Ishikawa (cell line): ENCODE results near the gene FAM222B.

Source experiments
- EP300 ChIP-seq: IDR thresholded peaks from 2 replicates; pipeline ENCODE4 v1.6.1; 2012; ENCODE audit warnings: borderline replicate concordance
- TEAD4 ChIP-seq: IDR thresholded peaks from 2 replicates; pipeline ENCODE4 v1.6.1; 2012

DNA sequence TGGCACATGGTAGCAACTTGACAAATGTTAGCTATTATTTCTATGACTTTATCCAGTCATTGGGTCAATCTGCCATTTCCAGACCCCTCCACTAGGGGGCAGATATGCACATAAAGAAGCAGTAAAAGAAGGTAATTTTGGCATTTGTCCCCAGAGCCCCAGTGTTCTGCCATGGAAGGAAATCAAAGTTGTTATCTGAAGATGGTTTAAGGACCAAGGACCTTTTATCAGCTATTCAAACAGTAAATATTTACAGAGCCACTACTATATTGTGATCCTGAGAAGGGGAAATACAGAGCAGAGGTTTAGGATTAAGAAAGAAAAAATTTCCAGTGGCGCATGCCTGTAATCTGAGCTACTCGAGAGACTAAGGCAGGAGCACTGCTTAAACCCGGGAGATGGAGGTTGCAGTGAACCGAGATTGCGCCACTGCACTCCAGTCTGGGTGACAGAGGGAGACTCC, 78.8 kb downstream of the FAM222B start:
- TF ChIP-seq EP300: no peak
- no peak for TF ChIP-seq TEAD4
